Astrocyte (in vitro differentiated cells and primary cell): Measurements from ENCODE around the gene PXDC1. TPM values are rescaled to one million over a fixed set of nuclear protein-coding genes. Genes with fewer than 3 reads are reported as not detected.

Source experiments
- DNase-seq: peaks from one replicate; pipeline ENCODE4 v3.0.0-alpha.2; 2010; ENCODE audit warnings: low read depth
- FAIRE-seq: peaks from 2 replicates; lab custom pipeline; 2011; peaks lifted over from hg19 to GRCh38; lab: Jason Lieb, UNC
- H2AFZ ChIP-seq: 2 replicates; pipeline ENCODE4 v1.6.0; 2012; ENCODE audit warnings: low read depth, low read length, inconsistent platforms
- H3K27ac ChIP-seq: 2 replicates; pipeline ENCODE4 v1.5.1; 2011; ENCODE audit warnings: low read depth, low read length, inconsistent platforms
- H3K27me3 ChIP-seq: 2 replicates; pipeline ENCODE4 v1.6.0; 2011; ENCODE audit warnings: low read length, inconsistent platforms; ENCODE audit not compliant: insufficient read depth
- H3K36me3 ChIP-seq: 2 replicates; pipeline ENCODE4 v1.5.1; 2011; ENCODE audit warnings: low read length, inconsistent platforms; ENCODE audit not compliant: insufficient read depth
- H3K4me1 ChIP-seq: 2 replicates; pipeline ENCODE4 v1.5.1; 2011; ENCODE audit warnings: low read length, inconsistent platforms; ENCODE audit not compliant: insufficient read depth
- H3K4me2 ChIP-seq: 2 replicates; pipeline ENCODE4 v1.6.0; 2012; ENCODE audit warnings: low read length, inconsistent platforms
- H3K4me3 ChIP-seq: 2 replicates; pipeline ENCODE4 v1.5.1; 2011; ENCODE audit warnings: low read depth, mild to moderate bottlenecking, low read length, inconsistent platforms; ENCODE audit not compliant: insufficient read depth
- H3K79me2 ChIP-seq: 2 replicates; pipeline ENCODE4 v1.6.0; 2012; ENCODE audit warnings: mild to moderate bottlenecking, low read length, inconsistent platforms; ENCODE audit not compliant: insufficient read depth
- H3K9ac ChIP-seq: 2 replicates; pipeline ENCODE4 v1.6.0; 2012; ENCODE audit warnings: mild to moderate bottlenecking, low read length, inconsistent platforms
- H3K9me3 ChIP-seq: 2 replicates; pipeline ENCODE4 v1.5.1; 2012; ENCODE audit warnings: low read depth, mild to moderate bottlenecking, low read length, inconsistent platforms; ENCODE audit not compliant: insufficient read depth
- H4K20me1 ChIP-seq: 2 replicates; pipeline ENCODE4 v1.6.0; 2012; ENCODE audit warnings: low read length, inconsistent platforms; ENCODE audit not compliant: insufficient read depth
- H3K27ac Mint-ChIP-seq: one replicate; pipeline ENCODE4 v1.8.0; 2021; ENCODE audit warnings: mild to moderate bottlenecking, mixed read lengths; ENCODE audit not compliant: unreplicated experiment
- H3K27me3 Mint-ChIP-seq: one replicate; pipeline ENCODE4 v1.8.0; 2021; ENCODE audit warnings: low read depth, mixed read lengths; ENCODE audit not compliant: unreplicated experiment
- H3K36me3 Mint-ChIP-seq: one replicate; pipeline ENCODE4 v1.8.0; 2021; ENCODE audit warnings: low read depth, mixed read lengths; ENCODE audit not compliant: unreplicated experiment
- H3K4me1 Mint-ChIP-seq: one replicate; pipeline ENCODE4 v1.8.0; 2021; ENCODE audit warnings: low read depth, mixed read lengths; ENCODE audit not compliant: unreplicated experiment
- H3K4me3 Mint-ChIP-seq: one replicate; pipeline ENCODE4 v1.8.0; 2021; ENCODE audit warnings: mild to moderate bottlenecking, moderate library complexity, mixed read lengths; ENCODE audit not compliant: unreplicated experiment
- H3K9me3 Mint-ChIP-seq: one replicate; pipeline ENCODE4 v1.8.0; 2021; ENCODE audit warnings: mild to moderate bottlenecking, mixed read lengths; ENCODE audit not compliant: unreplicated experiment
- CTCF ChIP-seq: IDR thresholded peaks from 2 replicates; pipeline ENCODE4 v1.5.1; 2011; ENCODE audit warnings: low read depth, mild to moderate bottlenecking, inconsistent platforms, low read length, moderate library complexity; ENCODE audit not compliant: insufficient read depth
- EZH2 ChIP-seq: IDR thresholded peaks from 2 replicates; pipeline ENCODE4 v1.6.1; 2012; ENCODE audit warnings: mild to moderate bottlenecking, low read length, inconsistent platforms; ENCODE audit not compliant: insufficient read depth
- total RNA-seq: library from RNA; stranded (reverse); gene quantifications from 2 replicates; pipeline ENCODE4 v1.2.1, GENCODE V29; 2021

The PXDC1 gene
- total RNA-seq, 1 donor from 2014 or later, result 58.2 TPM

DNA sequence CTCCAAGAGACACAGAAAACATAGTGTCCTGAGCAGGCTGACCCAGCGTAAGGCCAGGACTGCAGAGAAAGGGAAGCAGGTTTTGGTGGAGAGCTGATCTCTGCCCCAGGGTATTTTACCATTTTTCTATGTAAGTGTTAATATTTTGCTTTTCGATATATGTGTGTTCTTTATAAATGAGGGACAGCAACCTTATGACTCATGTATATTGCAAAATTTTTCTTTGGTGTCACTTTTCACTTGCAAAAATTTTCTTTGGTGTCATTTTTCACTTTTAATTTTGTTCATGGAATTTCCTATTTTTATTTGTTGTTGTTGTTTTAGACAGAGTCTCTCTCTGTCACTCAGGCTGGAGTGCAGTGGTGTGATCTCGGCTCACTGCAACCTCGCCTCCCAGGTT lies 34.6 kb upstream of the PXDC1 start:
- Mint-ChIP-seq H3K27ac (no peak overlapping the region), H3K4me3 (no peak overlapping the region), H3K4me1 (peaks cover 3% of the 10 kb centered on the region), H3K36me3 (no peaks in the 10 kb centered on the region), H3K27me3 (peaks cover 5% of the 10 kb centered on the region), H3K9me3 (peaks cover 4% of the 10 kb centered on the region)
- H2AFZ ChIP-seq, result no peak overlapping the region
- no peak overlapping the region for H3K4me3 ChIP-seq
- no peaks in the 10 kb centered on the region for H3K79me2 ChIP-seq
- no peak for TF ChIP-seq EZH2
- no peak for TF ChIP-seq CTCF
- no peak for DNase-seq
- no peak for FAIRE-seq
- H3K4me2 ChIP-seq, result no peak overlapping the region
- peaks cover 17% of the 10 kb centered on the region for H3K4me1 ChIP-seq
- no peaks in the 10 kb centered on the region for H3K27me3 ChIP-seq
- H3K27ac ChIP-seq, result no peak overlapping the region
- no peaks in the 10 kb centered on the region for H3K36me3 ChIP-seq
- H3K9ac ChIP-seq, result no peak overlapping the region
- no peaks in the 10 kb centered on the region for H3K9me3 ChIP-seq
- H4K20me1 ChIP-seq, result no peaks in the 10 kb centered on the region

DNA sequence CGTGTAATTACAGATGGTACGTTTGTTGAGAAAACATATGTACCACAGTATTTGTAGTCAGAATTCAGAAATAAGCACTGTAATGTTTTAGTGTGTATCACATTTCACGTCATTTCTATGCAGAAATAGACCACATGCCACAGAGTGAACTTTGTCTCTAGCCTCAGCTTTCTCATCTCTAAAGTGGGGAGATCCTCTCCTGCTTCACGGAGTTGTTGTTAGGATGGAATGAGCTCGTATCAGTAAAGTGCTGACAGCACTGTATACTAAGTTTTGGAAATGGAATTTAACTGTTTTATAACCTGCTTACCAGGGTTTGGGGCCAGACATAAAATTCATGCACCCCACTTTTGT lies 34.2 kb upstream of the PXDC1 start:
- H3K36me3 ChIP-seq, result no peaks in the 10 kb centered on the region
- TF ChIP-seq EZH2 (no peak), CTCF (no peak)
- H3K79me2 ChIP-seq, result no peaks in the 10 kb centered on the region
- Mint-ChIP-seq H3K36me3 (no peaks in the 10 kb centered on the region), H3K4me3 (no peak overlapping the region), H3K4me1 (peaks cover 3% of the 10 kb centered on the region), H3K27ac (no peak overlapping the region), H3K9me3 (peaks cover 4% of the 10 kb centered on the region), H3K27me3 (peaks cover 5% of the 10 kb centered on the region)
- H3K9ac ChIP-seq, result no peak overlapping the region
- no peak overlapping the region for H3K27ac ChIP-seq
- FAIRE-seq (no peak), DNase-seq (no peak)
- no peak overlapping the region for H2AFZ ChIP-seq
- H3K4me2 ChIP-seq, result no peak overlapping the region
- H4K20me1 ChIP-seq, result no peaks in the 10 kb centered on the region
- peaks cover 17% of the 10 kb centered on the region for H3K4me1 ChIP-seq
- H3K4me3 ChIP-seq, result no peak overlapping the region
- no peaks in the 10 kb centered on the region for H3K27me3 ChIP-seq
- H3K9me3 ChIP-seq, result no peaks in the 10 kb centered on the region

DNA sequence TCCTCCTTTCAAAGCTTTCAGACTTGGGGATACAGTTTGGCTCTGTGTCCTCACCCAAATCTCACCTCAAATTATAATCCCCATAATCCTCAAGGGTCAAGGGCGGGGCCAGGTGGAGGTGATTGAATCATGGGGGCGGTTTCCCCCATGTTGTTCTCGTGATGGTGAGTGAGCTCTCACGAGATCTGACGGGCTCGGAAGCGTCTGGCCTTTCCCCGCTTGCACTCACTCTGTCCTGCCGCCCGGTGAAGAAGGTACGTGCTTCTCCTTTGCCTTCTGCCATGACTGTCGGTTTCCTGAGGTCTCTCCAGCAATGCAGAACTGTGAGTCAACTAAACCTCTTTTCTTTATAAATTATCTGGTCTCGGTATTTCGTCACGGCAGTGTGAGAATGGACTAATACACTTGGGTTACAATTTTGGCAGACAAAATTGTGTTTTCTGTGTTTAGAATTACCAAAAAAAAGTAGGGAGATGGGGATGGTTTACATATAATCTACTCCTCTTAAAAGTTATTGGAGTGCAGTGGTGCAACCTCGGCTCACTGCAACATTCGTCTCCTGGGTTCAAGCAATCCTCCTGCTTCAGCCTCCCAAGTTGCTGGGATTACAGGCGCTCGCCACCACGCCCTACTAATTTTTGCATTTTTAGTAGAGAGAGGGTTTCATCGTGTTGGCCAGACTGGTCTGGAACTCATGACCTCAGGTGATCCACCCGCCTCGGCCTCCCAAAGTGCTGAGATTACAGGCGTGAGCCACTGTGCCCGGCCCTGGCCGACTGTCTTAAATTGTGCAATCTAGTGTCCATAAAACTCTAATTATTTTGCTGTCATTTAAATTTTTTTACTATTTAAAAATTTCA lies 33.6 kb upstream of the PXDC1 start:
- no peaks in the 10 kb centered on the region for H4K20me1 ChIP-seq
- H3K9ac ChIP-seq, result no peak overlapping the region
- H3K4me1 Mint-ChIP-seq, result peaks cover 3% of the 10 kb centered on the region
- H2AFZ ChIP-seq, result no peak overlapping the region
- no peaks in the 10 kb centered on the region for H3K27me3 ChIP-seq
- no peak overlapping the region for H3K4me2 ChIP-seq
- H3K36me3 Mint-ChIP-seq, result no peaks in the 10 kb centered on the region
- H3K79me2 ChIP-seq, result no peaks in the 10 kb centered on the region
- H3K9me3 Mint-ChIP-seq, result peaks cover 4% of the 10 kb centered on the region
- DNase-seq (no peak), FAIRE-seq (no peak)
- peaks cover 11% of the 10 kb centered on the region for H3K27me3 Mint-ChIP-seq
- H3K27ac Mint-ChIP-seq, result no peak overlapping the region
- TF ChIP-seq EZH2 (no peak), CTCF (no peak)
- H3K36me3 ChIP-seq, result no peaks in the 10 kb centered on the region
- H3K9me3 ChIP-seq, result no peaks in the 10 kb centered on the region
- H3K27ac ChIP-seq, result no peak overlapping the region
- H3K4me1 ChIP-seq, result peaks cover 17% of the 10 kb centered on the region
- no peak overlapping the region for H3K4me3 ChIP-seq
- H3K4me3 Mint-ChIP-seq, result no peak overlapping the region
